Brain microvascular endothelial cell (primary cell): ENCODE measurements around the gene FAM124B.
"Not testable (repeated sequence)": the region's sequence is repeated elsewhere in the genome, so short reads cannot be mapped to it uniquely, and the experiment has no call there.

Source experiments
- DNase-seq: peaks from one replicate; pipeline ENCODE4 v3.0.0-alpha.2; 2020
- H3K27ac ChIP-seq: fragments of 250-450 bp; sonication (Bioruptor Pico); 2 replicates; pipeline ENCODE4 v1.5.1; 2020; ENCODE audit warnings: mild to moderate bottlenecking, moderate library complexity
- H3K27me3 ChIP-seq: fragments of 250-450 bp; sonication (Bioruptor Pico); replicated peaks from 2 replicates; pipeline ENCODE4 v1.5.1; 2020; ENCODE audit warnings: mild to moderate bottlenecking
- H3K36me3 ChIP-seq: fragments of 250-450 bp; sonication (Bioruptor Pico); replicated peaks from 2 replicates; pipeline ENCODE4 v1.5.1; 2020; ENCODE audit warnings: mild to moderate bottlenecking
- H3K4me3 ChIP-seq: 2 replicates; pipeline ENCODE4 v1.5.1; 2011; ENCODE audit warnings: low read depth, mild to moderate bottlenecking, control low read depth, low read length, moderate library complexity
- CTCF ChIP-seq: IDR thresholded peaks from 2 replicates; pipeline ENCODE4 v1.5.1; 2011; ENCODE audit warnings: low read depth, mild to moderate bottlenecking, moderate library complexity, low read length, control low read depth, inconsistent platforms; ENCODE audit errors: missing control alignments
- in situ Hi-C: cut with HindIII; loops from 2 replicates; pipeline ENCODE4 v1.10.0; 2017; ENCODE audit warnings: low sequenced_read_pairs, low pct_ligation_motif_present

The FAM124B gene

GRCh38 chr2:224386876-224387275, 15.0 kb downstream of the FAM124B start:
- Histone ChIP-seq H3K36me3 (no peaks in the 10 kb centered on the region), H3K27me3 (no peaks in the 10 kb centered on the region), H3K4me3 (no peak overlapping the region), H3K27ac (no peak overlapping the region)
- in situ Hi-C loops = no loop called here
- DNase-seq = no peak
- no peak for TF ChIP-seq CTCF

GRCh38 chr2:224382973-224383555, 18.8 kb downstream of the FAM124B start:
- TF ChIP-seq CTCF = no peak
- Histone ChIP-seq H3K27me3 (no peaks in the 10 kb centered on the region), H3K4me3 (no peak overlapping the region), H3K36me3 (no peaks in the 10 kb centered on the region), H3K27ac (no peak overlapping the region)
- in situ Hi-C loops = no loop called here
- no peak for DNase-seq

GRCh38 chr2:224382280-224382647, 19.6 kb downstream of the FAM124B start:
- in situ Hi-C loops, H3K4me3 ChIP-seq, DNase-seq: not testable (repeated sequence)

GRCh38 chr2:224381521-224382279, 20.2 kb downstream of the FAM124B start:
- in situ Hi-C loops = no loop called here
- no peaks in the 10 kb centered on the region for H3K27me3 ChIP-seq
- H3K4me3 ChIP-seq = no peak overlapping the region
- H3K36me3 ChIP-seq = no peaks in the 10 kb centered on the region
- no peak overlapping the region for H3K27ac ChIP-seq
- no peak for DNase-seq
- TF ChIP-seq CTCF = no peak

More at GRCh38 chr2:224382280-224382647, 19.6 kb downstream of the FAM124B start:
- not testable (repeated sequence) for H3K36me3 ChIP-seq, H3K27me3 ChIP-seq, H3K27ac ChIP-seq

- in situ Hi-C loops = no loop called here
- H3K27ac ChIP-seq = no peak overlapping the region
- DNase-seq = no peak
- no peak for TF ChIP-seq CTCF
- H3K27me3 ChIP-seq = no peaks in the 10 kb centered on the region
- H3K36me3 ChIP-seq = no peaks in the 10 kb centered on the region
- H3K4me3 ChIP-seq = no peak overlapping the region
Observed at GRCh38 chr2:224379986-224380385, 21.9 kb downstream of the FAM124B start.

- no peak for TF ChIP-seq CTCF
- no peaks in the 10 kb centered on the region for H3K36me3 ChIP-seq
- H3K27me3 ChIP-seq = no peaks in the 10 kb centered on the region
- DNase-seq = no peak
- H3K27ac ChIP-seq = no peak overlapping the region
- no peak overlapping the region for H3K4me3 ChIP-seq
- in situ Hi-C loops = no loop called here
Observed at GRCh38 chr2:224379172-224379571, 22.7 kb downstream of the FAM124B start.
